Lung (tissue), 12 donors: Measurements from ENCODE around the gene METAP1. TPM values are rescaled to one million over a fixed set of nuclear protein-coding genes. Genes with fewer than 3 reads are reported as not detected.

Experiments
- ATAC-seq: fragments of 200-7000 bp; cut with Tn5 transposase; one replicate; pipeline ENCODE4 v1.9.1; 2020; ENCODE audit warnings: moderate number of reproducible peaks; ENCODE audit not compliant: insufficient read depth, low FRiP score
- DNase-seq, 3 donors: peaks; one replicate each; pipeline ENCODE4 v3.0.0-alpha.2; 2013 to 2017
- H3K27ac ChIP-seq, 2 donors: one replicate each; pipeline ENCODE4 v1.5.1; 2013; ENCODE audit warnings: mild to moderate bottlenecking in 2 of 2, moderate library complexity in 2 of 2, control low read depth in 1 of 2, inconsistent platforms in 1 of 2, low read depth in 1 of 2, low read length in 1 of 2
- H3K27me3 ChIP-seq, 3 donors: one replicate each; pipeline ENCODE4 v1.5.1; 2013; ENCODE audit warnings: low read length in 2 of 3; ENCODE audit not compliant: control insufficient read depth in 3 of 3, insufficient read depth in 3 of 3
- H3K36me3 ChIP-seq, 4 donors: one replicate each; pipeline ENCODE4 v1.5.1; 2013; ENCODE audit warnings: low read length in 4 of 4, mild to moderate bottlenecking in 1 of 4, moderate library complexity in 1 of 4; ENCODE audit not compliant: control insufficient read depth in 4 of 4, insufficient read depth in 4 of 4
- H3K4me1 ChIP-seq, 5 donors: one replicate each; pipeline ENCODE4 v1.5.1; 2013; ENCODE audit warnings: low read length in 5 of 5, mild to moderate bottlenecking in 2 of 5, moderate library complexity in 1 of 5; ENCODE audit not compliant: control insufficient read depth in 5 of 5, insufficient read depth in 5 of 5
- H3K4me3 ChIP-seq: one replicate; pipeline ENCODE4 v1.5.1; 2013; ENCODE audit warnings: mild to moderate bottlenecking, control low read depth, moderate library complexity
- H3K9ac ChIP-seq, 2 donors: one replicate each; pipeline ENCODE4 v1.5.1; 2013; ENCODE audit warnings: low read length in 2 of 2, control low read depth in 1 of 2; ENCODE audit not compliant: insufficient read depth in 1 of 2
- H3K9me3 ChIP-seq, 4 donors: one replicate each; pipeline ENCODE4 v1.5.1; 2013; ENCODE audit warnings: low read length in 3 of 4, mild to moderate bottlenecking in 1 of 4, moderate library complexity in 1 of 4; ENCODE audit not compliant: control insufficient read depth in 4 of 4, insufficient read depth in 3 of 4
- WGBS, 2 donors: extraction: QIAGEN DNeasy Blood & Tissue Kit; methylation state at CpG; one replicate each; pipeline ENCODE4 v1.1.7; 2013; 5-methylcytosine and 5-hydroxymethylcytosine counted together
- polyA plus RNA-seq, 2 donors: library from polyadenylated mRNA; stranded (reverse); fragments of 200-250 nt; gene quantifications; one replicate each; pipeline ENCODE4 v1.2.1, GENCODE V29; 2013
- total RNA-seq, 2 donors: library from RNA; depleted of rRNA in 1 of 2; stranded (reverse); fragments of >200 nt in 1 of 2; gene quantifications; one replicate each; pipeline ENCODE4 v1.2.1, GENCODE V29; 2014 to 2021
- TF ChIP-seq, protein P1 (sequence below): IDR thresholded peaks from 2 replicates; pipeline ENCODE4 v1.5.1; 2012; ENCODE audit warnings: mild to moderate bottlenecking; ENCODE audit errors: control extremely low read depth, extremely low read depth
- donor health status: control.
- donor health status: control.
- donor health status: Bipolar disorder and iron deficiency.
- donor health status: healthy.
- donor health status: DM: yes; HTN: yes; CAD: no.

The METAP1 gene
- total and polyA plus RNA-seq, 4 donors: 19.1 to 38.4 (median 27.6) TPM

DNA sequence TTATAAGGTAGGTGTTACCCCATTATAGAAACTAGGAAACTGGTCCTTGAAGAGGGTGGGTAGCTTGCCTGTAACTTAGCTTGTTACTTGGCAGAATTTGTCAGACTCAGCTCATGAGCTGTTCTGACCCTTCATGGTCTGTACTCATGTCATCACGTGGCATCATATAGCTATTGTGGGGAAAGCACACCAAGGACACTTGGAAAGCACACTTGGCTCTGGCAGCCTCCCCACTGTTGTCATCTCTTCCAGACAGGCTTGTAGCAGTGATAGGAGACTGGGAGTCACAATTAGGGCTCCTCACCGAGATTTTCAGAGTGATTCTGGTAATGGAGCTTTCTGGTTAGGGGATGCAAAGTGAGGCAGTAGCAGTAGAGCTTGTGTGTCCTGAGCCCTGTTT, 62.7 kb downstream of the METAP1 start:
- Histone ChIP-seq H3K9ac (no peak overlapping the region), H3K4me1 (peaks cover 0 to 5% (median 0%) of the 10 kb centered on the region in 5 donors), H3K4me3 (no peak overlapping the region), H3K9me3 (no peaks in the 10 kb centered on the region), H3K36me3 (peaks cover 6 to 16% (median 9%) of the 10 kb centered on the region in 4 donors), H3K27ac (peak overlapping the region in 1 of 2 donors; percentile 79), H3K27me3 (no peaks in the 10 kb centered on the region)
- WGBS, 2 donors: 92 to 96% methylated on average over 2 of the region's 2 CpGs
- ATAC-seq (no peak), DNase-seq (no peak)
- TF ChIP-seq, protein P1, sequence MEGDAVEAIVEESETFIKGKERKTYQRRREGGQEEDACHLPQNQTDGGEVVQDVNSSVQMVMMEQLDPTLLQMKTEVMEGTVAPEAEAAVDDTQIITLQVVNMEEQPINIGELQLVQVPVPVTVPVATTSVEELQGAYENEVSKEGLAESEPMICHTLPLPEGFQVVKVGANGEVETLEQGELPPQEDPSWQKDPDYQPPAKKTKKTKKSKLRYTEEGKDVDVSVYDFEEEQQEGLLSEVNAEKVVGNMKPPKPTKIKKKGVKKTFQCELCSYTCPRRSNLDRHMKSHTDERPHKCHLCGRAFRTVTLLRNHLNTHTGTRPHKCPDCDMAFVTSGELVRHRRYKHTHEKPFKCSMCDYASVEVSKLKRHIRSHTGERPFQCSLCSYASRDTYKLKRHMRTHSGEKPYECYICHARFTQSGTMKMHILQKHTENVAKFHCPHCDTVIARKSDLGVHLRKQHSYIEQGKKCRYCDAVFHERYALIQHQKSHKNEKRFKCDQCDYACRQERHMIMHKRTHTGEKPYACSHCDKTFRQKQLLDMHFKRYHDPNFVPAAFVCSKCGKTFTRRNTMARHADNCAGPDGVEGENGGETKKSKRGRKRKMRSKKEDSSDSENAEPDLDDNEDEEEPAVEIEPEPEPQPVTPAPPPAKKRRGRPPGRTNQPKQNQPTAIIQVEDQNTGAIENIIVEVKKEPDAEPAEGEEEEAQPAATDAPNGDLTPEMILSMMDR: no peak

DNA sequence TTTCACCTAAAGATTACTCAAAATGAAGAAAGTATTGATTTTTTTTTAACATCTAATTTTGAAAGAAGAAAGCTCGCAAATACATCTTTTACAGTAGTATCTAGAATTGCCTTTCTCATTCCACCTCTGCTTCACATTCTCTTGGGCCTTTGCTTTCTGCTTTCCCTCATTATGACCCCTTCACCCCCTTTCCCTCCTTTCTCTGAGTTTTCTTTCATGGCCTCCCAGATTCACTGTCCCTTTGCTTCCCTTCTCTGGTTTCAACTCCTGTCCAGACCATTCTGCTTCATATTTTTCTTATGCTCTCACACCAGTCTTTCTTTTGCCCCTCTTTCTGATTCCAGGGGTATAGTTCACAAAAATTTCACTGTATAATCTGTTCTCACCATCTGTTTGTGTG, 64.0 kb downstream of the METAP1 start:
- DNase-seq (no peak), ATAC-seq (no peak)
- H3K9ac ChIP-seq: no peak overlapping the region
- no peaks in the 10 kb centered on the region for H3K9me3 ChIP-seq
- no peaks in the 10 kb centered on the region for H3K27me3 ChIP-seq
- H3K36me3 ChIP-seq: peaks cover 2 to 16% (median 7%) of the 10 kb centered on the region in 4 donors
- WGBS, 2 donors: 100% methylated on average over 1 of the region's 1 CpG
- TF ChIP-seq, protein P1: no peak
- peaks cover 0 to 5% (median 0%) of the 10 kb centered on the region in 5 donors for H3K4me1 ChIP-seq
- H3K4me3 ChIP-seq: no peak overlapping the region
- peak overlapping the region in 1 of 2 donors; percentile 70 for H3K27ac ChIP-seq

- no peak for DNase-seq
- Histone ChIP-seq H3K4me1 (peaks cover 0 to 5% (median 0%) of the 10 kb centered on the region in 5 donors), H3K36me3 (peaks cover 2 to 16% (median 7%) of the 10 kb centered on the region in 4 donors), H3K27me3 (no peaks in the 10 kb centered on the region), H3K9me3 (no peaks in the 10 kb centered on the region), H3K4me3 (no peak overlapping the region), H3K27ac (peak overlapping the region in 1 of 2 donors; percentile 61), H3K9ac (no peak overlapping the region)
- ATAC-seq: no peak
- 94 to 96% methylated on average over 8 of the region's 8 CpGs for WGBS, 2 donors
- TF ChIP-seq, protein P1: no peak
These were observed 65.7 kb downstream of the METAP1 start for GRCh38 chr4:99061048-99061700.
